Activated CD4-positive, alpha-beta T cell treated with anti-CD3 and anti-CD28 coated beads, Interleukin-2, Interleukin-6, amounts not matched to agents 100 ng/mL and 50 ng/mL, durations not matched to agents 16 hours and 8 hours (primary cell): ENCODE data around the gene VPS37B.

Experiments used
- DNase-seq: peaks from one replicate; pipeline ENCODE4 v3.0.0-alpha.2; 2020

VPS37B gene

DNA sequence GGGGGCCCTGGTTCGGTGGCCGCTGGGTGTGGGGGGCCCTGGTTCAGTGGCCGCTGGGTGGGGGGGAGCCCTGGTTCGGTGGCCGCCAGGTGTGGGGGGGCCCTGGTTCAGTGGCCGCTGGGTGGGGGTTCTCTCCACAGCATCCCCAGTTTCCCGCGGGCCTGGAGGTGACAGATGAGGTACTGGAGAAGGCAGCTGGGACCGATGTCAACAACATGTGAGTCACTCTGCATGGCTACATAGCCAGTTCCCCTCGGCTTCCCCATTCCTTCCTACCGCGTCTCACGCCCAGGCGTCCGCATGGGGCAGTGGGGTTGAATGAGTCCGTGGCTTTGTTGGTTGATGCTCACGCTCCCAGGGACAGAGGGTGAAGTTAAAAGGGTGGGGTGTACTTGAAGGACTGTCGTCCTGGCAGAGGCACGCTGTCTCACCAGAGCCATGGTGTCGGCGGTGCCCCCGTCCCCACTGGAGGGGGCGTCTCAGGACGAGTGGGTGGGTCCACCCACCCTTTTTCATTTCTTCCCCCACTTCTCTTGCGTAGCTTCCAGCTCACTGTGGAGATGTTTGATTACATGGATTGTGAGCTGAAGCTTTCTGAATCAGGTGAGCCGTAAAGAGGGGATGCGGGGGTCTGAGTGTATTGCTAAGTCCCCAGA is 45.1 kb downstream of the VPS37B start:
- no peak for DNase-seq

DNA sequence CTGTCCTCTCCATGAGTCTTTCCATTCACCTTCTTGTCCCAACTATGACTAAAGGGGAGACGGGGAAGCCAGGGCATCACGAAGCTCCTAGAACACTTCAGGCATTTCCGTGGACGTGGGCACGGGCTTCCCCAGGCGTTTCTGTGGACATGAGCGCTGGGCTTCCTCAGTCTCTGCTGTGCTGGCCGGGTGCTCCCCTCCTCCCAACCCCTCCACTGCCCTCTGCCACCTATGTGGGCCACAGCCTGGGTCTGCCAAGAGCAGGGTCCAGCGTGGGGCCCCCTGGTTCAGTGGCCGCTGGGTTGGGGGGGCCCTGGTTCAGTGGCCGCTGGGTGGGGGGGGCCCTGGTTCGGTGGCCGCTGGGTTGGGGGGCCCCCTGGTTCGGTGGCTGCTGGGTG is 45.9 kb downstream of the VPS37B start:
- no peak for DNase-seq

DNA sequence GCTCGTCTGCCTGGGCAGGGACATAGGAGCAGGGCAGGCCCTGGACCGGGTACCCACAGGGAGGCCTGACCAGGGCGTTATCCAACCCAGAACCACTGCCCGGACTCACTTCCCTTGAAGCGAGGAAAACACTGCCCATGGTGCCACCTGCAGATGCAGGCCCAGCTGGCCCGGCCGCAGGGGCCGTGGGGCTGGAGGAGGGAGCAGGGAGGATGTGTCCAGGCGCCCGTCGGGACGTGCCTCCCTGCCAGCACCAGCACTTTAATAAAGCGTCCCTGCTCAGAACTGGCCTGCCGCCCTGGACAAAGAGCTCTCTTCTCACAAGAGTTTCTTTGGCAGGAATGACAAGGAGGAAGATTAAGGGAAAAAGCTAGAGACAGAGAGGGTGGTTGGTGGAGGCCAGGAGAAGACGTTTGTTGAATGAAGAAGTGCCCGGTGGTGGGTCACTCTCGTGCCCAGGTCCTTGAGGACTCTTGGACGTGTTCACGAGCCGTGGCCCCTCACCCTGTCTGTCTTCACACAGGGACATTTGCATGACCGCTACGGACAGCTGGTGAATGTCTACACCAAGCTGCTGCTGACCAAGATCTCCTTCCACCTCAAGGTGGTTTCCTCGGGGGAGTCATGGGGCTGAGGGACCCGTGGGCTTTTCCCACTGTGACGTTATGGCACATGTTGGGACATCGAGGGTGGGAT is 46.4 kb downstream of the VPS37B start:
- no peak for DNase-seq

DNA sequence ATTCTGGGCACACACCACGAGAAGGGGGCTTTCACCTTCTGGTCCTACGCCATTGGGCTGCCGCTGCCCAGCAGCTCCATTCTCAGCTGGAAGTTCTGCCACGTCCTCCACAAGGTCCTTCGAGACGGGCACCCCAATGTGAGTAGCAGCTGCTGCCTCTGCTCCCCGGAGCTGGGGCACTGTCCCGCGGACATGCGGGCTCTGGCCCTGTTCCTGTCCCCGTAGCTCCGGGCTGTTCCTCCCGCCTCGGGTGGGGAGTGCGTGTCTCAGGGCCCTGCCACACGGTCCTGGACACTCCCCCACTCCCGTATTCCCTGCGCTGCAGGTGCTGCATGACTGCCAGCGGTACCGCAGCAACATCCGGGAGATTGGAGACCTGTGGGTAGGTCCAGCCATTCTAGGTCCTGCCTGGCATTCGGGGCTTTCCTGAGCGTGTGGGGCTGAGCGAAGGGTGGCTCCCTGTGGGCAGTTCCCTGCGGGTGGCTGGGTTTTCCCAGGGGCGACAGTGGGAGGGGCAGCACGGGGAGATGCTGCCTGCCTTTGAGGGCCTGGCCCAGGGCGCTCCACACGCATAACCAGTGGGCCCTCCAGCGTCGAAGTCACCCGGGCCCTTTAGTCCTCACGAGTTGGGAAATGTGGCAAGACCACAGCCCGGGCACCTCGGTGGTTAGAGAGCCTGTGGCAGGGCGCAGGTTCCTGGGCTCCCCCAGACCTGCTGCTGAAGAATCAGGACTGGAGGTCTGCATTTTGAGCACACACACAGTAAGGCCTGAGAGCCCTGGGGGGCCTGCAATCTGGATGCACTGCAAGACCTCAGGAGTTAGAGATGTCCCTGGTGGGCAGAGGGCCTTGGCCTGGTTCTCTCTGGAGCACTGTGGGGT is 47.2 kb downstream of the VPS37B start:
- DNase-seq, result no peak

DNA sequence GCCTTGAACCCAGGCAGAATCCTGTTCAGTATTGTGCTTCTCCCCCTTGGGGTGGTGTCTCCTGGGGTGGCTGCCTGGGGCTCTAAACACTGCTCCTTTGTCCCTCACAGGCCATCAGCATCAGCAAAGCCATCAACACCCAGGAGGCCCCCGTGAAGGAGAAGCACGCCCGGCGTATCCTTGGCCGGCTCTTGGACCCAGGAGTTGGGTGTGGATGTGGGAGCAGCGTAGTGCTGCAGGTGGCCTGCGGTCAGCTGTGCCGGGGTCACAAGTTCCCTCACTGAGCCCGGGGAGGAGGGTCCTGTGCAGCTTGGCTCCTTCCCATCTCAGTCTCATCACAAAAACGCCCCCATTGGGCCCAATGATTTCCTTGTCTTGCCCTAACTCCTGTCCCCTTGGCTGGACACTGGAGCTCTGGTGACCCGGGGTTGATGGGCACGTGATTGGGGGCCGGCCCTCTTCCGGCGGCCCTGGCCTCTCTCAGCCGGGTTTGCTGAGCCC is 48.0 kb downstream of the VPS37B start:
- no peak for DNase-seq

DNA sequence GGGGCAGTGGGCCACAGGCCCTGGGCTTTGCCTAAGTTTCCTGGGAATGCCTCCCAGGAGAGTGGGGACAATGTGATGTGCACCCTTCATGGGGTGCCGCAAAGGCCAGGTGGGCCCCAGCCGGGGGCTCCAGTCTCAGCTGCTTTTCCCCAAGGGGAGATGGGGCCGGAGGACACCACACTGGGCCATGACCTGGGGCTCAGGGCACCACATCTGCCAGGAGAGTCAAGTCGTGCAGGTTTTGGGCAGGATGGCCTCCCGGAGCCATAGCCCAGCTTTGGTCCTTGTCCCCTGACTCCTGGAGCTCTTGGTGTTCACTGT is 48.4 kb downstream of the VPS37B start:
- DNase-seq, result no peak

DNA sequence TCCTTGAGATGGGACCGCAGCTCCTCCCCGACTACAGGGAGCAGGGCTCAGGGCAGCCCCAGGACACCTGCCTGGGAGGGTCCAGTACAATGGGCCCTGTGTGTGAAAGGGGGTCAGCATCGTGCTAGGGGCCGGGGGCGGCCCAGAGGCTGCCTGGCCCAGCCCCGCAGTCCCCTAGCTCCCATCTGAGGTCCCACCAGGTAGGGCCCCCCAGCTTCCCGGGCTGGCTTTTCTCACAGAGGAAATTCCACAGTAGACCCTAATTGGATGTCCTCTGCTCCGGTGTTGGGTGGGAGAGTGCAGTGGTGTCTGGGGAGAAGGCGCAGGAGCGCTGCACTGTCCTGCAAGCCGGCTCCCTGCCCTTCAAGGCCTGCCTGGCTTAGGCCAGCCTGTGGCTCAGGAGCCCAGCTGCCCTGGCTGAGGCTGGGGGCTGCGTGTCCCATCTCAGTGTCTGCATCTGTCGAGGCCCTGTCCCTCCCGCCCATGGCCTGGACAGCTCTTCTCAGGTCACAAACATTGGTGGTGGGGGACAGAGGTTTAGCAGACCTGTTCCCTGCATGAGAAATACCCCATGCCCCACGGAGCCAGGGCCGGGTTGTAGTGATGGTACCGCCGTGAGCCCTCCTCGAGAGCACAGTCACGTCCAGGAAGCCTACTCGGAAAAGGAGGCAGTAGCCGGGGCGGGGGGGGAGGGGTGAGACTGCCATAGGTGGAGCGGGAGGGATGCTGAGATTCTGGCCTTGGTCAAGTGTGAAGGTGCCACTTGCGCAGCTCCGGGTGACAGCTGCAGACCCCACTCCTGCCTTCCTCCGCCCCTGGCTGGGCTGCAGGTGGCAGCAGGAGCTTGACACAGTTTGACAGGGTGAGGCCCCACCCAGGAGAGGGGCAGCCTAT is 49.1 kb downstream of the VPS37B start:
- DNase-seq, result no peak

DNA sequence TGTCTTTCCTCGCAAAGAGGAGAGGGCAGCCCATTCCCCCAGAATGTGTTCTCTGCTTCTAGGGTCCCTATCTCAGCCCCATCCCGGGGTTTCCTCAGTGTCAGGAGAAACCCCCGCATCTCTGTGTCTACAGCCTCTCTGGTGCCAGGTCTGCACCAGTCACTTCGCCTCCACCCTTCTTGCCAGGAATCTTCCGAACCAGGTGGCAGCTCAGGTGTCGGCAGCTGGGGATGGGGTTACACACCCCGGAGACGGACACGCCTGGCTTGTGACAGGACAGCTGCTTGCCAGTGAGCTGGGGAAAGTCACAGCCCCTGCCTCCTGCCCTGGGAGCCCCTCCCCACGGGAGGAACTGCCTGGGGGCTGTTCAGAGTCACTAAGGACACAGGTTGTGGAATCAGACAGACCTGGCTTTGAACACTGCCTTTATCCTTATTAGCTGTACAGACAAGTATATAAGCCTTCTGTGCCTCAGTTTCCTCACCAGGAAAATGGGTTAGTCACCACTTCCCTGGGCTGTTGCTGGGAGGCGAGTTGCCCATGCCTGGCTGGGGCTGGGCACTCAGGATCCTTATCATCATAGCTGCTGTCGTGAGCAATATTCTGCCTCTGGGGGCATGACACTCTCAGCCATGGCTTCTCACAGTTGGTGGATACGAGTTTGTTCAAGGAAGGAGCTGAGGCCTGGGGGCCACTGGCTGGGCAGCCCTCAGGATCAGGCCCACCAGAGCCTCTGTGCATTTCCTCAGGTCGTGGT is 49.9 kb downstream of the VPS37B start:
- DNase-seq, result no peak

DNA sequence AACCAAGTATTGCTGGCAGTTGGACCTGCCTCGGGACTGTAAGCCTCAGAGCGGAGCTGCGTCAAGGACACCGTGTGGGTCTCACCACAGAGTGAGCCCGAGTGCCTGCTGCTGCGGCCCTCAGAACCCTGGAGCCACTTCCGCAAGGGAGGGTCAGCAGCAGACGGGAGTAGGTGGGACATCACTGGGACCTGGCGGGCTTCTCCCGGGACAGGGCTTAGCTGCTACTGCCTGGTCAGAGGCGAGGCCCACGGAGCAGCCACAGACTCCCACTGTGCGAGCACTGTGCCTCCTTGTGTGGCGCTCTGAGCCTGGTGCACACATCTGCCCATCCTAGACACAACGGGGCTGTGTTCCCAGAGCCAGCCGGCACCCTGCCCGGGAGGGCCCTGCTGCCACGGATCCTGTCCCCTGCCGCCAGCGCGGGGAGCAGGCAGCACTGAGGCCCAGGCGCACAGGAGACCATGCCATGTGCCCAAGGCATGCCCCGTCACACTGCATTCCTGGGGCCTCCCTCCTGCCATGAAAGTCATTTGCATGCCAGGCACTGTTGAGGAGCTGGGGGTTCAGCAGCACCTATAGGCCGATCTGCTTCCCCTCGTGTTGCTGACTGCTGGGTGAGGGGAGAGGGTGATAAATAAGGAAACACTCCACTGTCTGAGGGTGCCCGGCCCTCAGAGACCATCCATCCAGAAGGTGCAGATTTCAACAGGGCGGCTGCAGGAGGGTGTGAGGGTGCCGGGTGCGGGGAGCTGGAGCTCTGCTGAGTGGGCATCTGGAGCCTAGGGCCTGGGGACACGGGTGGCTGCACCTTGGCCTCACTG is 50.7 kb downstream of the VPS37B start:
- no peak for DNase-seq

DNA sequence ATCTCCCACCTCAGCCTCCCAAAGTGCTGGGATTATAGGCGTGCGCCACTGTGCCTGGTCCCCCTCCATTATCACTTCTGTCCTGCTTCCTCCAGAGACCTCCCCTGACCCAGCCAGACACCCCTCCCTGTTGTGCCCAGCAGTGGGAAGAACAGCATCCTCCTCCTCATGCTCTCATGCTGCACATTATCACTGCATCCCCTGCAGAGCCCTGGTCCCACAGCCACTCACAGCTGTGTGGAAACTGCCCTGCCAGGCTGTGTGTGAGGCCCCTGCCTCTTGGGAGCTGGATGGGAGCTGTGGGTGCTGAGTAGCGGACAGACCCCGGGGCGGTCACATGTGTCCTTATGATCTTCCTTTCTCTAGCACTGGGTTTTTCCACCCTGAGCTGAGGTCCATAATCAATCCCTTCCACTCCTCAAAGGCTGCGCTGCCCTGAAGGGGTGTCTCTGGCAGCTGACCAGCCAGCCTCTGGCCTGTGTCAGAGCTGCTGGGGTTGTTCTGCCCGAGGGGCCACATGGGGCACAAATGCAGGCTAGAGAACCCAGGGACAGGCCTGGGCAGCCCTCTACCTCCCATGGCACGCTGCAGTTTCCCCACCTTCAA is 51.5 kb downstream of the VPS37B start:
- DNase-seq, result no peak

DNA sequence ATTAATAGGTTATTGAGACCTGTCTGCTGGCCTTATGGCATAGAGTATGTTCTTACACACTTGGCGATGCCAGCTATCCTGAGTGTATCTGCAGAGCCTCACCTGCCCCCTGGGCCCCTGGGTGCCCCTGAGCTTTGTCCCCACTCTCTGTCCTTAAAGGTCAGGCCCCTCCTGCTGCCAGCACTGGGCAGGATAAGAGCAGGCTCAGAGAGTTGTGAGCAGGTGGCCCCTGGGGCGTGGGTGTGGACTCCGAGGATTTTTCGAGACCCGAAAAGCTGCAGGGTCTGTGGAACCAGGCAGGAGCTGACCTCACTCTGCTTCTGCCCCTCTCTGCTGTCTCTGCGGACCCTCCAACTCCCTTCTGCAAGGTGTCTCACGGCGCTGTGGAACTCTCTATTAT is 52.5 kb downstream of the VPS37B start:
- DNase-seq, result no peak

DNA sequence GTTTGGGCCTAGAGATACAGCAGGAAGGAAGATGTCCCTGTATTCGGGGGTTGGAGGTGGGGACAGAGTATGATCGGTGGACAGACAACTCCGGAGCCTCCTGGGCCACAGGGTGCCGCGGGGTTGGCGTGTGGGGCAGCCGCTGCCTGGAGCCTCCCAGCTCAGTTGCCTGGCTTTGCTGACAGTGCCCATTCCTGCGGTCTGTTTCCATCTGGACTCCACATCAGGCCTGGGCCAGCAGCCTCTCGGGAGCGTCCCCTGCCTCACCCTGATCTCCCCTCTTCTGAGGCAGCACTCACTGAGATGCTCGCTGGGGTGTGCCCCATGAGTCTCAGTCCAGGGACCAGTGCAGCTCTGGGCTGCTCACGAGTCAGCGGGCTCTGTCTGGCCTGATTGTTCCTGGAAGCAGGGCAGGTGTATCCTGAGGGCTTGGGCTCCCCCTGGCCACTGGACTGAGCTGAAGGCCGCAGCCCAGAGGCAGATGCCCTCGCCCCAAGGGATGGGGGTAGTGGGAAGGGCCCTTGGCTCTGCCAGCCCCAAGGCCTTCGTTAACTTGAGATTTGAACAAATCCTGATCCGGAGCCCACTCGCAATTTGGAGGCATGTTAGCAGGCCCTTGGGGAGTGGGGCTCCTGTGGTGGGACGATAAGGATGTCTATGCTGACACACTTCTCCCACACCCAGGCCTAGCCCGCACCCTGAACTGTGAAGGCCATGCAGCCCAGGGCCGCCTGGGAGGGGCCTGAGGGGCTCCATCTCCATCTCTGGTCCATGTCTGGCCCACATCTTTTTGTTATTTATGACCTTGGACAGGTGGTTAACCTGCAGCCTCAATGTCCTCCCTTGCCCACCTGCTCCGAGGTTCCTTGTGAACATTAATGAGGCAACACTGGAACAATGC is 53.2 kb downstream of the VPS37B start:
- DNase-seq, result no peak

DNA sequence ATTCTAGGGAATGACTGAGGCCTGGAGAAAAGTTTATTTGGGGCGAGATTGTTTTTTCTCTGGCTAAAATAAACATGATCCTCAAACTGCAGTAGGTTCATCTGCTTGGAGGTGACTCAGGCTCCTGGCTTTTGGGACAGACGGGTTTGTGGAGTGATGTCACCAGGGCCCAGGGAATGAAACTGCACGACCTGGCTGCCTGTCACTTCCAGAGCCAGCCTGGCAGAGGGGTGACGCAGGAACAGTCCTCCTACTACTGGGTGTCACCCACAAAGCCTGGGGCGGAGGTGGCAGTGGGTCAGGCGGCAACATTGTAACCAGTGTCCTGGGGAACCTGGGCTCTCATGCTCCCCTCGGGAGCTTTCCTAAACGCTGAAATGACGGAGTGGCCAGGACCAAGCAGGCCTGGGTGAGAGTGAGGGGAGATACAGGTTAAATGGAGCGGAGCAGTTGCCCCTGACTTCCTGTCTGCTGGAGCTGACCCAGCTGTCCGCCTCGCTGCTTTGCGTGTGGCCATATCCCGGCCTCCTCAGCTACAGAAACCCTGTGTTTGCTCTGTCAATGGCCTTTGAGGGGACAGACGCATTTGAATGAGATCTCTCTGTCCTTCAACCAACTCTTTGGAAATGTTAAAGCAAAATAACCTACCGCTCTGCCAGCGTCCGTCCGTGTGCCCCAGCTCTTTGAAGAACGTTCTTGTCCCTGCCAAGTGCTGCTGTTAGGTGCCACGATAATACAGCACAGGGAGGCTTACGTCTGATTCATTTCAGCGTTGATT is 54.2 kb downstream of the VPS37B start:
- no peak for DNase-seq

DNA sequence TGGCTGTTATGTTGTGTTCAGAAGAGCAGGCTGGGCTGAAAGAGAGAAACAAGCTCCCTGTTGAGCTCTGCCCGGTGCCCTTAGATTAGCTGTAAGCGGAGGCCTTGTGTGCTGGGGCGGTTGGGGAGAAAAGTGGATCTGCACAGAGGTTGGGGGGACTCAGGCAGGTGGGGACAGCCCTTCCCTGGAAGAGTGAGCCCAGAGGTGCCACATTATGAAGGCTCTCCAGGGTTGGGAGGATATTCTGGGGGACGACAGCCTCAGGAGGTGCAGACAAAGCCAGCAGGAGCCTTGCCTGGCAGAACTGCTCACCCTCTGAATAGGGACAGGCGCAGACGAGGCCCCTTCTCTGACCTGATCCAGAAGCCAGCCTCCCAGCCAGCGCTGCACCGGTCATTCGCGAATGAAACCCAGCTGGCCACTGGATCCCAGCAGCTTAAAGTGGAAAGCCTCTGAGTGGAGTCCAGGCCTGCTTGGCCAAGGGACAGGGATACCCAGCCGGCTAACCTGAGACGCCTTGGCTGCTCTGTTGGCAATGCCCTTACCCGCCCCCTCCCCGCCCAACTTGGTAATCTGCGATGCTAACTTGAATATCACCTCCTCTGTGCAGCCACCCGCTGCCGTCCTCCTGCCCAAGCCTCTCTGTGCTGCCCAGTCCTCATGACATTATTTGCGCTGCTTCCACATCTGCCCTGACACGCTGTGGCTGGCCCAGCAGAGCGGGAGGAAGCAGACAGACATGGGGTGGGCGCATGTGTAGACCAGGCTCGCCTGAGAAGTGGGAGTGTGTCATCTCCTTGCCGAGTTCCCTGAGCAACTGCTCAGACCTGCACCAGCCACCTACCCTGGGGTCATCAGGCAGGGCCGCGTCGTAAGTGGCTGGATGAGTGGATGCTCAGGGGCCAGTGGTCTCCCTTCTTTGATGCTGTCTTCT is 55.1 kb downstream of the VPS37B start:
- DNase-seq, result no peak

DNA sequence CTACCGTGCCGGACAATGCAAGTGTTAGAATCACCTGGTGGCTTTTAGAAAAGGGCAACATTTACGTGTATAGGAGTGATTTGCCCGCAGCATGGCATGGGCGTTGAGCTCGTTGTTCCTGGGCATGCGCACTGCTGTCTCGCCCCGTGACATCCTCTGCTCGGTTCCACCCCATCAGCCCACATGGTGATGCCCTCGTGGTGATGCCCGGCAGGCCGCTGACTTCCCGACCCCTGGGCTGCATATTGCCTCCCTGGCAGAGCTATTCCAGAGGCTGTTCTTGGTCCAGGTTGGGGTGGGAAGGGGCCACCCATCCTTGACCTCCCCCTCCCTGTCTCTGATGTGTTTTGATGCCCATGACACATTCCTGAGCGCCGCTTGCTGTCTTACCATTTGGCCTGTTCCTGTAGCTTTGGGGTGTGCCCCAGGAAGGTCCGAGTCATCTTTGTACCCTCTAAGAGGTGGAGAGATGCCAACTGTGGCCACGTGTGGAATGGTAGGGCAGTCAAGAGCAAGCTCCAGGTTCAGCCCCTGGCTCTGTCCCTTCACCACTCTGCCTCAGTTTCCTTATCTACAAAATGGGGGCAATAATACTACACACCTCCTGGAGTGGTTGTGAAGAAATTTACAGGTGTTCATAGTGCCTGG is 55.9 kb downstream of the VPS37B start:
- DNase-seq, result no peak

DNA sequence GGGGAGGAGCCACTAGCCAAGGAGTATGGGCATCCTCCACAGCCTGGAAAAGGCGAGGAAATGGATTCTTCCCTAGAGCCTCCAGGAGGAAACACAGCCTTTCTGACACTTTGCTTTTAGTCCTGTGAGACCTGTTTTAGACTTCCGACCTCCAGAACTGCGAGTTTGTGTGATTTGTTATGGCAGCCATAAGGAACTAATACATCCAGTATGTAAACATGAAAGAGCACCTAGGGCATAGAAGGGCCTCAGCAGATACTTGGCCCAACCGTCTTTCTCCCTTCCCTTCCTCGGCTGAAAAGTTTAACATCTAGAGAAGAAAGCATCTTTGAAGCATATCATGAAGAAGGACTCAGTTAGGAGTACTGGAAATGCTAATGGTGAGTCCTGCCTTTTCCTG is 57.1 kb downstream of the VPS37B start:
- no peak for DNase-seq
